Measurements from ENCODE around the gene MLC1.

MLC1 gene

DNA sequence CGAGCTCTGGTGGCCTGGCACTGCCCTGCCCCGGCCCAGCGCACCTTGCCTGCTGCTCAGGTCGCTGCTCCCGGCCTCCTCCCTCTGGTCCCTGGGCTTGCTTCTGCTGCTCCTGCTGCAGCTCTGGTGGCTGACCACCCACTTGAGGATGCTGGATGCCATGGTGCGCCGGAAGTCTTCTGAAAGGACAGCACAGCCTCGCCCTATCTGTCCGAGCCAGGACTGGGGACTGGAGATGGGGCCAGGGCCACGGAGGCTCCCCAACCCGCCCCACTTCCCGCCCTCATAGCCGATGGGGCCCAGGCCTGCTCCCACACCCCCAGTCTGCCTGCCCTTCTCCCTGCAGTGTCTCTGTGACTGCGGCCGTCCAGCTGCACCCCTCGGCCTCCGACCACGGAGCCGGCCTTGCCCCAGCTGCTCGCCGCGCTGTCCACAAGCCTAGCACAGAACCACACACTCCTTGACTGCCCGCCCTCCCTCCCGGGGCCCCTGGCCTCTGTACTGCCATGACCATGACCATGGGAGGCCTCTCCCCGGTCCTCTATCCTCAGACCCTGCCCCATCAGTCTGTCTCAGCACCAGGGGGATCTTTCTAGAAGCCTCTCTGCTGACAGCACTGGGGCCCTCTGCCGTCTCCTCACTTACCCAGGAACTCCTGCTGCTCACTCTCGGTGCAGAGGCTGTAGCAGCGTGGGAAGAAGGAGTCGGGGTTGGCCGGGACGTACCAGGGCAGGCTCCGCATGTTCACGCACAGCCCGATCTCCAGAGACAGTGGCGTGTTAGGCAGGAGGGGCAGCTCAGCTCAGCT, 39.8 kb downstream of the MLC1 start:
- Histone ChIP-seq H3K4me3 (no peak overlapping the region), H3K27ac (no peak overlapping the region)
- DNase-seq (ENCODE audit: low spot score), result no peak
- no peak for TF ChIP-seq CTCF (IDR thresholded peaks at IDR 0.05)

- no peak for TF ChIP-seq CTCF (IDR thresholded peaks at IDR 0.05)
- Histone ChIP-seq H3K4me3 (no peak overlapping the region), H3K27ac (no peak overlapping the region)
- DNase-seq (ENCODE audit: low spot score), result no peak
Measured at GRCh38 chr22:50044485-50045118, 40.6 kb downstream of the MLC1 start.

- TF ChIP-seq CTCF (IDR thresholded peaks at IDR 0.05), result no peak
- no peak overlapping the region for H3K4me3 ChIP-seq
- H3K27ac ChIP-seq, result no peak overlapping the region
- DNase-seq (ENCODE audit: low spot score), result peak; percentile 58
Measured at GRCh38 chr22:50041361-50042065, 43.7 kb downstream of the MLC1 start.

DNA sequence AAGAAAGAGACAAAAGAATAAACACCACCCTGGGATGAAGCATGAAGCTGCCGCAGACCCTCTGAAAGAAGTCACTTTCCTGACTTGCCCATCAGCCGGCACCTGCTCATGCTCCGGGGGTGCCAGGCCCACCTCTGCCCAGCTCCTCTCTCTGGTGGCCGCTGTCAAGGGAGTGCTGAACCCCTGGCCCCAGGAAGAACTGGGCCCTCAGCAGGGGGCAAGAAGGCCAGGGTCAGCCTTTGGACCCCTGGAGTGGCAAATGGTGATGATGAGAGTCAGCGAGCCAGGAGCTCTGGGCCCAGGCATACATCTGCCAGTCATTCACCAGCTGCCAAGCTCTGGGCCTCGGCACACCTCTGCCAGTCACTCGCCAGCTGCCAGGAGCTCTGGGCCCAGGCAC, 44.5 kb downstream of the MLC1 start:
- no peak for TF ChIP-seq CTCF (IDR thresholded peaks at IDR 0.05)
- Histone ChIP-seq H3K4me3 (no peak overlapping the region), H3K27ac (no peak overlapping the region)
- peak; percentile 60 for DNase-seq (ENCODE audit: low spot score)

DNA sequence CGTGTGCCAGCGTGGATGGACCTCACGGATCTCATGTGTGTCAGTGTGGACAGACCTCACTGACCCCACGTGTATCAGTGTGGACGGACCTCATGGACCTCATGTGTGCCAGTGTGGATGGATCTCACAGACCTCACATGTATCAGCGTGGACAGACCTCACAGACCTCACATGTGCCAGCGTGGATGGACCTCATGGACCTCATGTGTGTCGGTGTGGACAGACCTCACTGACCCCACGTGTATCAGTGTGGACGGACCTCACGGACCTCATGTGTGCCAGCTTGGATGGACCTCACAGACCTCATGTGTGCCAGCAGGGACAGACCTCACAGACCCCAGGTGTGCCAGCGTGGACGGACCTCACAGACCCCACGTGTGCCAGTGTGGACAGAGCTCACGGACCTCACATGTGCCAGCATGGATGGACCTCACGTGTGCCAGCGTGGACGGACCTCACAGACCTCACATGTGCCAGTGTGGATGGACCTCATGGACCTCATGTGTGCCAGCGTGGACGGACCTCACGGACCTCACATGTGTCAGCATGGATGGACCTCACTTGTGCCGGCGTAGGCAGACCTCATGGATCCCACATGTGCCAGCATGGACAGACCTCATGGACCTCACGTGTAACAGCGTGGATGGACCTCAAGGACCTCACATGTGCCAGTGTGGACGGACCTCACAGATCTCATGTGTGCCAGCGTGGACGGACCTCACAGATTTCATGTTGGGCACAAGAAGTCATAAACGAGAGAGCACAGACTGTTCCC, 45.4 kb downstream of the MLC1 start:
- H3K27ac ChIP-seq, result no peak overlapping the region
- no peak overlapping the region for H3K4me3 ChIP-seq
- no peak for TF ChIP-seq CTCF (IDR thresholded peaks at IDR 0.05)
- peak; percentile 57 for DNase-seq (ENCODE audit: low spot score)

- no peak for TF ChIP-seq CTCF (IDR thresholded peaks at IDR 0.05)
- Histone ChIP-seq H3K4me3 (no peak overlapping the region), H3K27ac (no peak overlapping the region)
- DNase-seq (ENCODE audit: low spot score), result no peak
Measured at GRCh38 chr22:50035976-50036724, 49.1 kb downstream of the MLC1 start.

All from coronary artery (tissue), 2 donors.